PC-3 (cell line): ENCODE results near the gene MAN2B1. TPM values are rescaled to one million over a fixed set of nuclear protein-coding genes. Genes with fewer than 3 reads are reported as not detected.

Source experiments
- ATAC-seq: fragments of 200-7000 bp; cut with Tn5 transposase; 2 replicates; pipeline ENCODE4 v1.9.1; 2020; ENCODE audit warnings: mild to moderate bottlenecking, moderate library complexity
- BruUV-seq: library from RNA; stranded (reverse); fragments of 400-500 nt; replicated peaks from 2 replicates; lab custom pipeline; 2021; lab: Mats Ljungman, UMichigan
- CTCF ChIA-PET: fragments of 300-600 bp; sonication (Branson Sonifier 250); formaldehyde crosslinking; loops from one replicate; lab custom pipeline; 2022; ENCODE audit warnings: antibody characterized with exemption; lab: Charles Lee
- POLR2A ChIA-PET: fragments of 300-600 bp; sonication (Branson Sonifier 250); formaldehyde crosslinking; loops from one replicate; lab custom pipeline; 2022; ENCODE audit warnings: antibody characterized with exemption; ENCODE audit not compliant: unreplicated experiment; lab: Charles Lee
- DNase-seq: peaks from one replicate; pipeline ENCODE4 v3.0.0-alpha.2; 2015
- H2AFZ ChIP-seq: fragments of 300-600 bp; sonication (generic); 2 replicates; pipeline ENCODE4 v1.6.0; 2016; ENCODE audit warnings: antibody characterized with exemption, low read length
- H3F3A ChIP-seq: fragments of 300-600 bp; sonication (generic); one replicate; pipeline ENCODE4 v1.6.0; 2017; ENCODE audit warnings: antibody characterized with exemption, low read length, control low read depth, mild to moderate bottlenecking; ENCODE audit not compliant: unreplicated experiment
- H3K27ac ChIP-seq: fragments of 300-600 bp; sonication (generic); 2 replicates; pipeline ENCODE4 v1.5.1; 2016; ENCODE audit warnings: mild to moderate bottlenecking, low read length
- H3K27me3 ChIP-seq: fragments of 300-600 bp; sonication (generic); 2 replicates; pipeline ENCODE4 v1.6.1; 2016; ENCODE audit warnings: low read length, mixed read lengths
- H3K36me3 ChIP-seq: fragments of 300-600 bp; sonication (generic); 2 replicates; pipeline ENCODE4 v1.6.1; 2016; ENCODE audit warnings: low read depth, mixed run types, low read length, mixed read lengths
- H3K4me1 ChIP-seq: fragments of 300-600 bp; sonication (generic); 2 replicates; pipeline ENCODE4 v1.5.1; 2016; ENCODE audit warnings: low read length; ENCODE audit not compliant: insufficient read depth
- H3K4me2 ChIP-seq: fragments of 300-600 bp; sonication (generic); 2 replicates; pipeline ENCODE4 v1.6.0; 2016; ENCODE audit warnings: low read length
- H3K4me3 ChIP-seq: fragments of 300-600 bp; sonication (generic); 2 replicates; pipeline ENCODE4 v1.5.1; 2016; ENCODE audit warnings: mild to moderate bottlenecking, low read length, mixed read lengths
- H3K79me2 ChIP-seq: fragments of 300-600 bp; sonication (generic); 2 replicates; pipeline ENCODE4 v1.6.1; 2017; ENCODE audit warnings: low read length, mixed read lengths
- H3K9ac ChIP-seq: fragments of 300-600 bp; sonication (generic); 2 replicates; pipeline ENCODE4 v1.6.0; 2016; ENCODE audit warnings: mild to moderate bottlenecking, low read length
- H3K9me2 ChIP-seq: fragments of 300-600 bp; sonication (generic); replicated peaks from 2 replicates; pipeline ENCODE4 v1.6.1; 2016; ENCODE audit warnings: mixed run types, low read length, mixed read lengths
- H3K9me3 ChIP-seq: fragments of 300-600 bp; sonication (generic); 2 replicates; pipeline ENCODE4 v1.6.1; 2016; ENCODE audit warnings: low read length, mixed read lengths
- H4K20me1 ChIP-seq: fragments of 300-600 bp; sonication (generic); 2 replicates; pipeline ENCODE4 v1.6.1; 2016; ENCODE audit warnings: low read length, mixed read lengths
- EZH2 ChIP-seq: fragments of 300-600 bp; sonication (generic); IDR thresholded peaks from one replicate; pipeline ENCODE4 v1.6.1; 2017; ENCODE audit warnings: antibody characterized with exemption, mild to moderate bottlenecking, low read length; ENCODE audit not compliant: unreplicated experiment
- EZH2phosphoT487 ChIP-seq: fragments of 300-600 bp; sonication (generic); IDR thresholded peaks from 2 replicates; pipeline ENCODE4 v1.6.1; 2018; ENCODE audit warnings: mild to moderate bottlenecking, antibody characterized with exemption, low read length, borderline replicate concordance
- intact Hi-C: fragments of 100-400 bp; cut with micrococcal nuclease; formaldehyde crosslinking; loops from 2 replicates; pipeline ENCODE4 v1.9.0; 2023
- total RNA-seq: library from RNA; depleted of rRNA; stranded (reverse); fragments of >200 nt; gene quantifications from 2 replicates; pipeline ENCODE4 v1.2.3, GENCODE V29; 2014
- TF ChIP-seq, protein P1 (sequence below): fragments of 300-600 bp; sonication (generic); conservative IDR thresholded peaks from 2 replicates; pipeline ENCODE4 v1.5.1; 2017; ENCODE audit warnings: antibody characterized with exemption, low read depth, mild to moderate bottlenecking, low read length

MAN2B1 gene
- total RNA-seq, 1 experiment from 2014 or later: 67.5 TPM

- intact Hi-C loops: no loop called here
- no peaks in the 10 kb centered on the region for H3K27me3 ChIP-seq
- no peak overlapping the region for H3K4me3 ChIP-seq
- ATAC-seq (no peak), DNase-seq (no peak)
- no peaks in the 10 kb centered on the region for H3K9me3 ChIP-seq
- no peak overlapping the region for H3K4me2 ChIP-seq
- no peak overlapping the region for H3K9ac ChIP-seq
- no peak overlapping the region for H2AFZ ChIP-seq
- no peak overlapping the region for H3K27ac ChIP-seq
- POLR2A ChIA-PET: no interaction called here
- CTCF ChIA-PET: no interaction called here
- TF ChIP-seq EZH2phosphoT487 (no peak), EZH2 (no peak)
- TF ChIP-seq, protein P1, sequence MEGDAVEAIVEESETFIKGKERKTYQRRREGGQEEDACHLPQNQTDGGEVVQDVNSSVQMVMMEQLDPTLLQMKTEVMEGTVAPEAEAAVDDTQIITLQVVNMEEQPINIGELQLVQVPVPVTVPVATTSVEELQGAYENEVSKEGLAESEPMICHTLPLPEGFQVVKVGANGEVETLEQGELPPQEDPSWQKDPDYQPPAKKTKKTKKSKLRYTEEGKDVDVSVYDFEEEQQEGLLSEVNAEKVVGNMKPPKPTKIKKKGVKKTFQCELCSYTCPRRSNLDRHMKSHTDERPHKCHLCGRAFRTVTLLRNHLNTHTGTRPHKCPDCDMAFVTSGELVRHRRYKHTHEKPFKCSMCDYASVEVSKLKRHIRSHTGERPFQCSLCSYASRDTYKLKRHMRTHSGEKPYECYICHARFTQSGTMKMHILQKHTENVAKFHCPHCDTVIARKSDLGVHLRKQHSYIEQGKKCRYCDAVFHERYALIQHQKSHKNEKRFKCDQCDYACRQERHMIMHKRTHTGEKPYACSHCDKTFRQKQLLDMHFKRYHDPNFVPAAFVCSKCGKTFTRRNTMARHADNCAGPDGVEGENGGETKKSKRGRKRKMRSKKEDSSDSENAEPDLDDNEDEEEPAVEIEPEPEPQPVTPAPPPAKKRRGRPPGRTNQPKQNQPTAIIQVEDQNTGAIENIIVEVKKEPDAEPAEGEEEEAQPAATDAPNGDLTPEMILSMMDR: no peak
- no TSS peak for BruUV-seq
- H3K9me2 ChIP-seq: no peaks in the 10 kb centered on the region
- no peaks in the 10 kb centered on the region for H3K4me1 ChIP-seq
- no peaks in the 10 kb centered on the region for H3K79me2 ChIP-seq
- H3F3A ChIP-seq: no peaks in the 10 kb centered on the region
- no peaks in the 10 kb centered on the region for H4K20me1 ChIP-seq
- H3K36me3 ChIP-seq: peaks cover 16% of the 10 kb centered on the region
Observed at GRCh38 chr19:12652219-12652618, 14.3 kb downstream of the MAN2B1 start.

- Histone ChIP-seq H3K9me3 (no peaks in the 10 kb centered on the region), H3K9ac (no peak overlapping the region), H3K27ac (no peak overlapping the region), H3K36me3 (0 out of 2 replicates have a peak, but pooled peaks cover 3% of the 10 kb centered on the region), H3K4me2 (no peak overlapping the region), H3K4me3 (no peak overlapping the region), H3K27me3 (no peaks in the 10 kb centered on the region), H2AFZ (no peak overlapping the region), H3K4me1 (no peaks in the 10 kb centered on the region), H4K20me1 (no peaks in the 10 kb centered on the region), H3K9me2 (no peaks in the 10 kb centered on the region), H3F3A (no peaks in the 10 kb centered on the region), H3K79me2 (no peaks in the 10 kb centered on the region)
- CTCF ChIA-PET: no interaction called here
- no peak for ATAC-seq
- no peak for DNase-seq
- POLR2A ChIA-PET: no interaction called here
- intact Hi-C loops: no loop called here
- no peak for TF ChIP-seq EZH2phosphoT487
- no peak for TF ChIP-seq EZH2
- TF ChIP-seq, protein P1: no peak
- no TSS peak for BruUV-seq
Observed at GRCh38 chr19:12649941-12650340, 16.6 kb downstream of the MAN2B1 start.

- no peaks in the 10 kb centered on the region for H4K20me1 ChIP-seq
- H3K9me3 ChIP-seq: no peaks in the 10 kb centered on the region
- H3K79me2 ChIP-seq: no peaks in the 10 kb centered on the region
- no peaks in the 10 kb centered on the region for H3K4me1 ChIP-seq
- 0 out of 2 replicates have a peak, but pooled peaks cover 3% of the 10 kb centered on the region for H3K36me3 ChIP-seq
- TF ChIP-seq EZH2: no peak
- TF ChIP-seq, protein P1: peak; percentile 28; the same call in 1 of the 2 replicates
- intact Hi-C loops: no loop called here
- H3K9ac ChIP-seq: no peak overlapping the region
- H3K9me2 ChIP-seq: no peaks in the 10 kb centered on the region
- POLR2A ChIA-PET: no interaction called here
- no peak overlapping the region for H3K27ac ChIP-seq
- no peaks in the 10 kb centered on the region for H3F3A ChIP-seq
- no peak for DNase-seq
- H3K4me3 ChIP-seq: no peak overlapping the region
- CTCF ChIA-PET: no interaction called here
- BruUV-seq: no TSS peak
- no peak for ATAC-seq
- H2AFZ ChIP-seq: no peak overlapping the region
- H3K27me3 ChIP-seq: no peaks in the 10 kb centered on the region
- no peak overlapping the region for H3K4me2 ChIP-seq
Observed at GRCh38 chr19:12648088-12648487, 18.5 kb downstream of the MAN2B1 start.
